Lung microvascular endothelial cell (primary cell): ENCODE results near the gene MAP2K4. TPM values are rescaled to one million over a fixed set of nuclear protein-coding genes. Genes with fewer than 3 reads are reported as not detected.
A peak's percentile ranks its signal among the peaks of the same experiment; 100 is the strongest.

Source experiments
- DNase-seq, 2 donors: peaks; one replicate each; pipeline versions ENCODE4 v3.0.0 to v3.0.0-alpha.2; 2010; ENCODE audit warnings: low read depth in 2 of 2
- total RNA-seq: library from RNA; depleted of rRNA; stranded (reverse); fragments of >200 nt; gene quantifications from 2 replicates; pipeline ENCODE4 v1.2.1, GENCODE V29; 2014

Gene MAP2K4
- total RNA-seq, 1 donor from 2014 or later, result 22.4 TPM

GRCh38 chr17:12037970-12038369, 17.3 kb downstream of the MAP2K4 start:
- no peak for DNase-seq

GRCh38 chr17:12040478-12040877, 19.8 kb downstream of the MAP2K4 start:
- no peak for DNase-seq

GRCh38 chr17:12041312-12041711, 20.6 kb downstream of the MAP2K4 start:
- peak; percentile 16 to 76 for DNase-seq

GRCh38 chr17:12043702-12044101, 23.0 kb downstream of the MAP2K4 start:
- DNase-seq, result no peak

DNA sequence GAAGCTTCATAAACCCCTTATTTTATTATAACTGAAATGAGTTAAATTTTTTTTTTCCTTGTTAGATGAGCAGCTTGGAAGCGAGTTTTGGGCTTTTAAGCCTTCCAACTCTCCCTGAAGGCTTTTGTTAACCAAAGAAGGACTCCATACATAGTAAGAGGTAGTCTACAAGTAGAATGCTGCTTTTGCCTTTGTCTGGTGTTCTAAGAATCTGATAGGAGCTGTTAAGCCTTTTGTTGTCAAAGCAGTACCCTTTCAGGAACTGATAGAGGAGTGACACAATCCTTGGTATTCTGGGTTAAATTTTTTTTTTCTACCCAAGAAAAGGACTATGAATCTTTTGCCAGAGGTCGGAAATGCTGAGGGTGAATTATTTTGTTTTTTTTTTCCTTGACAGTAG, 26.1 kb downstream of the MAP2K4 start:
- DNase-seq, result peak in 1 of 2 donors; percentile 6

DNA sequence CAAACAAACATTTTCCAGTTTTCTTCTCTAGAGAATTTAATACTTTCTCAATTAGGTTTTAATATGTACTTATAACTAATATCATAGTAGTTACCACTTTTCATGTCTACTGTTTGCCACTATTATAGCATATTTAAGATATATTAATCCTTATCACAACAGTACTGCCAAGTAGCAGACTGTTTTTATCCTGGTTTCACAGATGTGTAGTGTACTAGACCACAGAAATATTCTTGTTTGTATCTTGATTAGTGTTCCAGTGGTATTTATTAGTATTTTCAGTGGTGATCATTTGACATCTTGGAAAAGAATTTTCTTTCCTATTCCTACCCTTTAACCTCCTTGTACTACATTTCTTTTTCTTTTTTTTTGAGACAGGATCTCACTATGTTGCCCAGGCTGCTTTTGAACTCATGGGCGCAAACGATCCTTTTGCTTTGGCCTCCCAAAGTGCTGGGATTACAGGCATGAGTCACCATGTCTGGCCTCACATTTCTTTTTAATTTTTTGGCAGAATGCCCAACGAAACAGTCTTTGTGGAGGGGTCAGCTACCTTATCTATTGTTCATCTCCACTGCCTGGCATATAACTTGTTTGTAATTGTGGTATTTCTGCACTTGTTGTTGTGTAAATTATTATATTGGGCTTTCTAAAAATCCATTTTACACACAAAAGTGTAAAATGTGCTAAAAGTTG, 27.2 kb downstream of the MAP2K4 start:
- peak; percentile 57 to 63 for DNase-seq

DNA sequence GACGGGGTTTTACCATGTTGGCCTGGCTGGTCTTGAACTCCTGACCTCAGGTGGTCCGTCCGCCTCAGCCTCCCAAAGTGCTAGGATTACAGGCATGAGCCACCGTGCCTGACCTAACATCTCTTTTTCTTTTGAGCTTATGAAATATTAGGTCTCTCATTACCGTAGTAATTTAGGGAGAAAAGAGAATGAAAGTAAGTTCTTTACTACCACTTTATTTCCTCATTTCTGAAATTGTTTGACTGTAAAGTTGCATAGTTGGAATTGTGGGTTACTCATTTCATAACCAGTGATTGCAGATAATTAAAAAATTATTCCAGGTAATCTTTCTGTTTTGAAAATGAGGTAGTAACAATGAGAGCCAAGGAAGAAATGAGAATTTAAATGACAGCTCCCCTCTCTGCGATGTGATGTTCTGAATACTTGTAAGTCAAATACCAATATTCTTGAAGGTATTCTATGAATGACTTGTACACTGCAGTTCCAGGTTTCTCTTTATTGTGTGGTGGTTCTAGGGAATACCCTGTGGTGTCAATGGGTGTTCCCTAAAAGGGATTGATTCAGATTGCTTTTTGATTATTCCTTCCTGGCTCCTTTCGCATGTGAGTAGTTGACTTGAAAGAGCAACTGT, 28.3 kb downstream of the MAP2K4 start:
- DNase-seq, result no peak

- DNase-seq, result no peak
Observed at GRCh38 chr17:12050646-12051225, 30.1 kb downstream of the MAP2K4 start.

GRCh38 chr17:12053552-12053951, 32.9 kb downstream of the MAP2K4 start:
- DNase-seq, result peak in 1 of 2 donors; percentile 7

- no peak for DNase-seq
Observed at GRCh38 chr17:12055889-12056288, 35.2 kb downstream of the MAP2K4 start.

DNA sequence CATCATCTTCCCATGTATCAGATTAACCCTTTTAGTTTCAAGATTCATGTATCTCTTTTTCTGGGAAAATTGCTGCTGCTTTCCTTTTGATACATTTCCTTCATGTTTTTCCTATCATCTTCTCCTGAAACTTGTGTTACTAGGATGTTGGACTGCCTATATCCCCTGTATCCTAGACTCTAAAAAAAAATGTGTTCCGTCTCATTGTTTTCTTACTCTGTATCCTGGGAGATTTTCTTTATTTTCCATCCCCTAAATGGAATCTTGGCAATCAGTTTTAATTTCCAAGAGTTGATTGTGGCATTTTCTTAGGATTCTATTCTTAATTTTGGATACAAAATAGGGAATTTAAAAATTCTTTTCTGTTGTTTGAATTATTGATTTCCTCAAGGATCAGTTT, 36.8 kb downstream of the MAP2K4 start:
- no peak for DNase-seq

GRCh38 chr17:12058535-12058934, 37.9 kb downstream of the MAP2K4 start:
- no peak for DNase-seq

GRCh38 chr17:12062249-12062648, 41.6 kb downstream of the MAP2K4 start:
- DNase-seq, result no peak

DNA sequence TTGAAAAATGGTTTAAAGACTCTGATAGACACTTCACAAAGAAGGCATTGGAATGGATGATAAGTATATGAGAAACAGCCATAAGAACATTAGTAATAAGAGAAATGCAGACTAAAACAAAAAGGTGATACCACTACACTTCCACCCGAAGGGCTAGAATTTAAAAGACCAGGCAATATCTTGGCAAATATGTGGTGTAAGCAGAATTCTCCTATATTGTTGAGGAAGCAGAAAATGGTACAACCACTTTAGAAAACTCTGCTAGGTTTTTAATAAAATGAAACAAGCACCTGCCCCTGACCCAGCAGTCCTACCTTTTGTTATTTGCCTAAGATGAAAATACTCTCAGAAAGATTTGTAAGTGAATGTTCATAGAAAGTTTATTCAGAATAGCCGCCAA, 43.7 kb downstream of the MAP2K4 start:
- DNase-seq, result no peak

- no peak for DNase-seq
Observed at GRCh38 chr17:12067485-12067884, 46.8 kb downstream of the MAP2K4 start.

DNA sequence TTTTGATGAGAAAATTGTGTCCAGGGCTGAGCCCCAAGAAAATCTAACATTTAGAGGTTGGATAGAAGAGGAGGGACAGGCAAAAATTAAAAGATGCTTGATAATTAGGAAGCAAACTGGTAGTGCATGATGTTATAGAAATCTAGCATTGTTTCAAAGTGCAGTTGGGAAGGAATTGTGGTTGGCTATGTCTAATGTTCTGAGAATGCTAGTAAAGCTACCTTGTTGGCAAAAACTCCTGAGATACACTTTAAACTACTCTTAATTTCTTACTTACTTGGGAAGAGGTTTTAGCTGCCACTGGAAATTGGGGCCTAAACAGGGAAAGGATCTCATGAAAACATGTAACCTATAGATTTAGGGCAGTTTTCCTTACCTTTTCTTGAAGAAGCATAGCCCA, 48.3 kb downstream of the MAP2K4 start:
- no peak for DNase-seq

DNA sequence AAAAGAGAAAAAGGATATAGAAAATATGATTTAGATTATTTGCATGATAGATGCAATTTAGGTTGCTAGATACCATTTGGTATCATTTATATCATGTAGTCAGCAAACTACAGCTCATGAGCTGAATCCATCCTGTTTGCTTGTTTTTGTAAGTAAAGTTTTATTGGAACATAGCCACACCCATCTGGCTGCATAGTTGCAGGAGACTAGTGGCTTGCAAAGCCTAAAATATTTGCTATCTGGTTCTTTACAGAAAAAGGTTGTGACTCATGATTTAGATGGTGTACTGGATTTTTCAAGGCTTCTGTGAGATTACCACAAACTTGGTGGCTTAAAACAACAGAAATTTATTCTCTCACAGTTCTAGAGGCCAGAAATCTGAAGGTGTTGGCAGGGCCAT, 49.9 kb downstream of the MAP2K4 start:
- no peak for DNase-seq

DNA sequence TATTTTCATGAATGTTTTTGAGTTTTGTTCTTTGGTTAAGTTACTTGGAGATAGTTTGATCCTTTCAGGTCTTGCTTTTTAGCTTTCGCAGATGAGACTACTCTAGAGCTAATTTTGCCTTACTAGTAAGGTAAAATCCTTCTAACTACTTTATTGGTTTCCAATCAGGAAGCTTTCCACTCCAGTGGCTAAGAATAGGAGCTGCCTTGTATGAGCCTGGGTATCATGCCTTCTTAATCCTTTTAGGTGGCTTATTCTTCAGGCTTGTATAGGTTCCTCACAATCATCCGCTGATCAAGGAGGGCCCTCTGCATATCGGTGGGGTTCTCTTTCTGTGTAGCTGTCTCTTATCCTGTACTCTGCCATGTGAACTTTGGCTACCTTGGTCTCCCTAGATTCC, 53.7 kb downstream of the MAP2K4 start:
- DNase-seq, result no peak

GRCh38 chr17:12077773-12078172, 57.1 kb downstream of the MAP2K4 start:
- no peak for DNase-seq

DNA sequence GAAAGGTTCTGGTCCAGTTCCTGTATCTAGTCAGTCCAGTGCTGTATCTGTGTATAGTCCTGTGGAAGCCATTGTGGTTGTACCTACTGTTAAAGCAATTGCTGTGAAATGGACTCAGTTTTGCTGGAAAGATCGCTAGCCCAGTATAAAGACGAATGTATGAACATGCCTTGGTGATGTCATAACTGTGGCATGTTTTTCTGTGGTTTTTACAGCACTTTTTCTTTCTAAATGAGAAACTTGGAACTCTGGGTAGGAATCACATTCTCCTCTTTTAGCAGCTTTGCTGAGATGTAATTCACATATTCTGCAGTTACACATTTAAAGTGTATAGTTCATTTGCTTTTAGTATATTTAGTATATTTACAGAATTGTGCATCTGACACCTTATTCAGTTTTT, 58.1 kb downstream of the MAP2K4 start:
- DNase-seq, result peak in 1 of 2 donors; percentile 16

- DNase-seq, result no peak
Observed at GRCh38 chr17:12081720-12082119, 61.0 kb downstream of the MAP2K4 start.

- DNase-seq, result no peak
Observed at GRCh38 chr17:12085076-12085949, 64.6 kb downstream of the MAP2K4 start.
